ENCODE data around the gene FOXL2. TPM values are rescaled to one million over a fixed set of nuclear protein-coding genes. Genes with fewer than 3 reads are reported as not detected.
A peak's percentile ranks its signal among the peaks of the same experiment; 100 is the strongest.

FOXL2 gene
- total and polyA plus RNA-seq, 7 donors: not detected

DNA sequence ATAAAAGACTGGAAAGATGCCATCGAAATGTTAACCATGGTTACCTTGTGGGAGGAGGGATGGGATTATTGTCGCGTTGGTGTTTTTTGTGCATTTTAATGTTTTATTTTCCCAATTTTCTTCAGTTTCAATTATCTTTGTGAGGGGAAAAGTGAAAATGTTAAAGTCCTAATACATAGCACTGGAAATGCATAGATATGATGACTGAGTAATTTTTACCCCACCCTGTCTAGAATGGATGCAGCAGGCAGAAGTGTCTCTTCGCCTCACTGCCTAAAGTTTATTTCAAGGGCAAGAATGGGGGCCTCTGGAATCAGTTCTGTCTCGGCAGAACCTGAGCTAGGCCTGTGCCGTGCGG, 11.5 kb downstream of the FOXL2 start:
- WGBS, 2 donors: 55 to 59% methylated on average over 7 of the region's 7 CpGs
- intact Hi-C loops (cut with DNase I): loop anchor here (5.0 kb wide), 1 partner anchor 42 kb away; no protein-coding TSS in a partner anchor
- H3K4me3 ChIP-seq: no peak overlapping the region

GRCh38 chr3:138933981-138934691, 12.8 kb downstream of the FOXL2 start:
- Histone ChIP-seq H3K27ac (no peak overlapping the region), H3K4me1 (peaks cover 0 to 35% (median 33%) of the 10 kb centered on the region in 4 donors), H3K9me3 (no peaks in the 10 kb centered on the region), H3K27me3 (peaks cover 34 to 47% (median 40%) of the 10 kb centered on the region in 3 donors), H3K36me3 (no peaks in the 10 kb centered on the region), H3K4me3 (no peak overlapping the region)
- TF ChIP-seq POLR2AphosphoS5 (IDR thresholded peaks at IDR 0.05) (no peak), EP300 (IDR thresholded peaks at IDR 0.05) (no peak), CTCF (IDR thresholded peaks at IDR 0.05) (no peak), POLR2A (IDR thresholded peaks at IDR 0.05) (no peak)
- intact Hi-C loops (cut with DNase I): no loop called here
- WGBS, 2 donors: 71 to 77% methylated on average over 3 of the region's 3 CpGs
- DNase-seq: peak; percentile 25

More for the DNA sequence above, 11.5 kb downstream of the FOXL2 start:
- Histone ChIP-seq H3K27ac (no peak overlapping the region), H3K4me1 (peaks cover 0 to 43% (median 37%) of the 10 kb centered on the region in 4 donors), H3K9me3 (no peaks in the 10 kb centered on the region), H3K27me3 (peaks cover 47 to 60% (median 54%) of the 10 kb centered on the region in 3 donors), H3K36me3 (no peaks in the 10 kb centered on the region)
- no peak for TF ChIP-seq POLR2A (IDR thresholded peaks at IDR 0.05)
- TF ChIP-seq POLR2AphosphoS5 (IDR thresholded peaks at IDR 0.05): no peak
- TF ChIP-seq CTCF (IDR thresholded peaks at IDR 0.05): no peak
- TF ChIP-seq EP300 (IDR thresholded peaks at IDR 0.05): no peak
- DNase-seq: no peak

DNA sequence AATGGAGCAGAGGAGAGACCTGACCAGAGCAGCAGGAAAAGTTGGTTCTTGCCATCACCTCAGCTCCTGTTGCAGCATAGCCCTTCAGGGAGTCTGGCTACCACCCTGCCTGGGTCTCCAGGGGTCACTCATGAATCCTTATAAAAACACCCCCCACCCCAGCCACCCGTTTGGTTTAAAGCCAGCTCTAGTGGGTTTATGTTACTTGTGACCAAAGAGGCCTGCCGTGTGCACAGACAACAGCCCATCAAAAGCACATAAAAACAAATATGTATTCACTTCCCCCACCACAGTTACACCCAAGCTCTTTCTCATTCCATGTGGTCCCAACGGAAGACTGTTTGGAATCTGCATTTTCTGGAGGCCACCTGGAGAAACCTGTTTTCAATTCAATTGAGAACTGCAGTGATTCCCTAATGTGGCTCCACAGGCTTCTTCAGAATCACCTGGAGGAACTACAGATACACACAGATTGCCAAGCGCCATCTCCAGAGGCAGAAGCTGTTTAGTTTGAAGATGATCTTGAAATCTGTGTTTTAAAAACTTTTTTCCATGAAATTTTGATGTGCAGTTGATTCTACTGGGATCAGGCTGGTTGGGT, 13.8 kb downstream of the FOXL2 start:
- 71 to 76% methylated on average over 4 of the region's 4 CpGs for WGBS, 2 donors
- TF ChIP-seq CTCF (IDR thresholded peaks at IDR 0.05) (no peak), POLR2A (IDR thresholded peaks at IDR 0.05) (no peak), POLR2AphosphoS5 (IDR thresholded peaks at IDR 0.05) (no peak), EP300 (IDR thresholded peaks at IDR 0.05) (no peak)
- Histone ChIP-seq H3K9me3 (no peaks in the 10 kb centered on the region), H3K27me3 (peaks cover 24 to 37% (median 30%) of the 10 kb centered on the region in 3 donors), H3K4me1 (peaks cover 0 to 26% (median 25%) of the 10 kb centered on the region in 4 donors), H3K4me3 (no peak overlapping the region), H3K36me3 (no peaks in the 10 kb centered on the region), H3K27ac (no peak overlapping the region)
- intact Hi-C loops (cut with DNase I): no loop called here
- DNase-seq: peak; percentile 33

GRCh38 chr3:138928727-138929372, 18.1 kb downstream of the FOXL2 start:
- no peak overlapping the region for H3K27ac ChIP-seq
- H3K27me3 ChIP-seq: peaks cover 0 to 3% (median 0%) of the 10 kb centered on the region in 3 donors
- intact Hi-C loops (cut with DNase I): no loop called here
- H3K9me3 ChIP-seq: no peaks in the 10 kb centered on the region
- WGBS, 2 donors: 95% methylated on average over 42 of the region's 42 CpGs
- no peak for TF ChIP-seq POLR2A (IDR thresholded peaks at IDR 0.05)
- no peak for TF ChIP-seq EP300 (IDR thresholded peaks at IDR 0.05)
- no peak for TF ChIP-seq POLR2AphosphoS5 (IDR thresholded peaks at IDR 0.05)
- no peak for TF ChIP-seq CTCF (IDR thresholded peaks at IDR 0.05)
- no peak overlapping the region for H3K4me3 ChIP-seq
- H3K36me3 ChIP-seq: no peaks in the 10 kb centered on the region
- H3K4me1 ChIP-seq: no peaks in the 10 kb centered on the region
- no peak for DNase-seq
